Endothelial cell (in vitro differentiated cells): Measurements from ENCODE around the gene MCTP1. TPM values are rescaled to one million over a fixed set of nuclear protein-coding genes. Genes with fewer than 3 reads are reported as not detected.

Experiments
- DNase-seq: peaks from one replicate; pipeline ENCODE4 v3.0.0; 2021; ENCODE audit warnings: low spot score
- H3K27ac Mint-ChIP-seq: one replicate; pipeline ENCODE4 v1.8.0; 2021; ENCODE audit warnings: mixed read lengths, inconsistent platforms; ENCODE audit not compliant: unreplicated experiment
- H3K27me3 Mint-ChIP-seq: one replicate; pipeline ENCODE4 v1.8.0; 2021; ENCODE audit warnings: mild to moderate bottlenecking, moderate library complexity, mixed read lengths, inconsistent platforms; ENCODE audit not compliant: unreplicated experiment
- H3K36me3 Mint-ChIP-seq: one replicate; pipeline ENCODE4 v1.8.0; 2021; ENCODE audit warnings: mild to moderate bottlenecking, low read depth, mixed read lengths, inconsistent platforms; ENCODE audit not compliant: unreplicated experiment
- H3K4me1 Mint-ChIP-seq: one replicate; pipeline ENCODE4 v1.8.0; 2021; ENCODE audit warnings: mild to moderate bottlenecking, mixed read lengths, inconsistent platforms; ENCODE audit not compliant: unreplicated experiment
- H3K4me3 Mint-ChIP-seq: one replicate; pipeline ENCODE4 v1.8.0; 2021; ENCODE audit warnings: mild to moderate bottlenecking, mixed read lengths, inconsistent platforms; ENCODE audit not compliant: unreplicated experiment
- H3K9me3 Mint-ChIP-seq: one replicate; pipeline ENCODE4 v1.8.0; 2021; ENCODE audit warnings: mixed read lengths, inconsistent platforms; ENCODE audit not compliant: unreplicated experiment
- total RNA-seq: library from RNA; stranded (reverse); fragmentation: NEBNext Ultra II Directional; extraction: Animal tissue kit (Norgen Biotek cat#: 25700); gene quantifications from one replicate; pipeline ENCODE4 v1.2.1, GENCODE V29; 2021; ENCODE audit not compliant: unreplicated experiment
- TF ChIP-seq, protein P1 (sequence below): fragments of 200-600 bp; sonication (generic); IDR thresholded peaks from one replicate; pipeline ENCODE4 v1.5.0; 2021; ENCODE audit warnings: antibody characterized with exemption; ENCODE audit not compliant: unreplicated experiment

MCTP1 gene
- total RNA-seq, 1 donor from 2014 or later: 2.2 TPM

DNA sequence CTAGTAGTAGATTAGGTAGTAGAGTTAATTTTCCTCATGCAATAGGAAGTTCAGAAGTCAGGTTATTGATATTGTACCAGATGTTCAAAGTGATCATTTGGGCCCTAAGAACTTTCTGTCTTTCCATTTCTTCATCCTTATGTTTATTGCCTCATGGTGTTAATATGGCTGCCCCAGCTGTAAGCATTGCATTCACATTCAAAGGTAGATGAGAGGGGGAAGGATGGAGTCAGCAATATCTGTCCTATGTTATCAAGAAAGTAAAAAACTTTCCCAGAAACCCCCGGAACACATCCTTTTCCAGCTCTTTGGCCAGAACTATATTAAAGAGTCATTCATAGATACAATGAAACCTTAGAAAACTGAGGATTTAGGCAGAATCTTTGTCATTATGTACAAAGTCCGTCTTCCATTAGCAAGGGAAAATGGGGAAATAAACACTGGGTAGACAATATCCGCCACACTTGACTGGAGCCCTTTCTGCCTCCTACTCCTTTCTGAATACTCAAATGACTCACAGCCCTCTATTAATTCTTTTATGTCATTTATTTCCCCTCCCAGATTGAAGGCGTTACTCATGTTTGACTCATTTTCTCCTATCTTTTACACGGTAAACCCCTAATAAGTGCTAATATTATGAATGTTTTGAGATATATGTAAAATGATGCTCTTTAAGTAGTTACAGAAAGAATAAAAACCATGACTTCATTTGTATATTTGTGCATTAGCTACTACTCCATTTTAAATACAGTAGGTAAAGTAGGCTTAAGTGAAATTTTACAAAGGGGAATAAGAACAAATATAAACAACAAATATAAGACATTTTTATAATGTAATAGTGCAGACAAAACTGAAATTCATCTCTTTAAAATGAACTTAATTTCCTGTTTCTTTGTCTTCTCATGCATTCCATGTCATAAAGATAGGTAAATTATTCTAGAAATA is 538.8 kb downstream of the MCTP1 start:
- Mint-ChIP-seq H3K36me3 (no peaks in the 10 kb centered on the region), H3K4me3 (no peak overlapping the region), H3K27me3 (peaks cover 2% of the 10 kb centered on the region), H3K4me1 (no peaks in the 10 kb centered on the region), H3K27ac (no peak overlapping the region), H3K9me3 (no peaks in the 10 kb centered on the region)
- TF ChIP-seq, protein P1, sequence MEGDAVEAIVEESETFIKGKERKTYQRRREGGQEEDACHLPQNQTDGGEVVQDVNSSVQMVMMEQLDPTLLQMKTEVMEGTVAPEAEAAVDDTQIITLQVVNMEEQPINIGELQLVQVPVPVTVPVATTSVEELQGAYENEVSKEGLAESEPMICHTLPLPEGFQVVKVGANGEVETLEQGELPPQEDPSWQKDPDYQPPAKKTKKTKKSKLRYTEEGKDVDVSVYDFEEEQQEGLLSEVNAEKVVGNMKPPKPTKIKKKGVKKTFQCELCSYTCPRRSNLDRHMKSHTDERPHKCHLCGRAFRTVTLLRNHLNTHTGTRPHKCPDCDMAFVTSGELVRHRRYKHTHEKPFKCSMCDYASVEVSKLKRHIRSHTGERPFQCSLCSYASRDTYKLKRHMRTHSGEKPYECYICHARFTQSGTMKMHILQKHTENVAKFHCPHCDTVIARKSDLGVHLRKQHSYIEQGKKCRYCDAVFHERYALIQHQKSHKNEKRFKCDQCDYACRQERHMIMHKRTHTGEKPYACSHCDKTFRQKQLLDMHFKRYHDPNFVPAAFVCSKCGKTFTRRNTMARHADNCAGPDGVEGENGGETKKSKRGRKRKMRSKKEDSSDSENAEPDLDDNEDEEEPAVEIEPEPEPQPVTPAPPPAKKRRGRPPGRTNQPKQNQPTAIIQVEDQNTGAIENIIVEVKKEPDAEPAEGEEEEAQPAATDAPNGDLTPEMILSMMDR: no peak
- no peak for DNase-seq

DNA sequence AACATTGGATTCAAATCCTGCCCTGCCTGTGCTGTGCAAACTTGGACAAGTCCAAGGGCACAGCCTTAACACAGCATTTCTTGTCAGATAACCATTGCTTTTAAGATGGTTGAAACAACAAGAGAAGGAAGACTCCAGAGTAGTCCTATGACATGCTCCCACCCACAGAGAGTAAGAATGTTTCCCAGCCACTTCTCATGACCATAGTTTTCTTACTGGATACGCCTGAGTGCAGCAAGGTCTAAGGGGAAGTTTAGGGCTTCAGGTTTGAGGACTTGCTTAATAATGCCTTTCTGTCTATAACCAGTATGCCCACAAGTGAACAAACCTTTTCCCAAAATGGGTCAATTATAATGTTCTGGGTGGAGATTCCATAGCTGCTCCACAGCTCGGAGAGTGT is 540.0 kb downstream of the MCTP1 start:
- Mint-ChIP-seq H3K36me3 (no peaks in the 10 kb centered on the region), H3K4me3 (no peak overlapping the region), H3K9me3 (no peaks in the 10 kb centered on the region), H3K27me3 (peaks cover 2% of the 10 kb centered on the region), H3K4me1 (no peaks in the 10 kb centered on the region), H3K27ac (no peak overlapping the region)
- DNase-seq: no peak
- TF ChIP-seq, protein P1: no peak

GRCh38 chr5:94742852-94743251 is 542.0 kb downstream of the MCTP1 start:
- Mint-ChIP-seq H3K4me1 (no peaks in the 10 kb centered on the region), H3K27me3 (peaks cover 2% of the 10 kb centered on the region), H3K36me3 (no peaks in the 10 kb centered on the region), H3K4me3 (no peak overlapping the region), H3K9me3 (no peaks in the 10 kb centered on the region), H3K27ac (no peak overlapping the region)
- TF ChIP-seq, protein P1: no peak
- DNase-seq: no peak

DNA sequence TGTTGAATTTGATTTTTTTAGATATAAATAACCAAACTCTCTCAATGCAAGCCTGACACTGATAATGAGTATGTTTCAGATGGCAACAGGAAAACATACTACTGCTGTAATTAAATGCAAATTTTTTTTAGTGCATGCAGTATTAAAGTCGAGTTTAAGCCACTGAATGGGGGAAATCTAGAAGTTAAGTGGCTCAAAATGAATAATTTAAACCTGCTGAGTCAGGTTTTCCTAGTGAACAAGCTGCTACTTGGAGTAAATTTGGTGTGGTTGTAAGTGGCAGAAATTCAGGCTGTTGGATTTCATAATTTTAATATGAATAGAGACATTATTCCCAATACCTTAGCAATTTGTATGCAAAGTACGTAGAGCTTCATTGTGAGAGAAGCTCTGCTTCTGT is 544.6 kb downstream of the MCTP1 start:
- Mint-ChIP-seq H3K4me1 (no peaks in the 10 kb centered on the region), H3K9me3 (no peaks in the 10 kb centered on the region), H3K27ac (no peak overlapping the region), H3K4me3 (no peak overlapping the region), H3K27me3 (peaks cover 2% of the 10 kb centered on the region), H3K36me3 (no peaks in the 10 kb centered on the region)
- TF ChIP-seq, protein P1: no peak
- DNase-seq: no peak

- no peak for DNase-seq
- Mint-ChIP-seq H3K36me3 (no peaks in the 10 kb centered on the region), H3K27ac (no peak overlapping the region), H3K9me3 (no peaks in the 10 kb centered on the region), H3K4me3 (no peak overlapping the region), H3K4me1 (no peaks in the 10 kb centered on the region), H3K27me3 (no peaks in the 10 kb centered on the region)
- TF ChIP-seq, protein P1: no peak
Observed at GRCh38 chr5:94736498-94736897, 548.4 kb downstream of the MCTP1 start.
